MCF 10A (cell line): ENCODE data around the gene PABPN1. TPM values are rescaled to one million over a fixed set of nuclear protein-coding genes. Genes with fewer than 3 reads are reported as not detected.
A peak's percentile ranks its signal among the peaks of the same experiment; 100 is the strongest.

Experiments used
- BruUV-seq: library from RNA; stranded (reverse); fragments of 400-500 nt; replicated peaks from 2 replicates; lab custom pipeline; 2021; lab: Mats Ljungman, UMichigan
- CTCF ChIA-PET: fragments of 300-600 bp; sonication (Branson Sonifier 250); formaldehyde crosslinking; extraction: SDS; loops from one replicate; lab custom pipeline; 2021; ENCODE audit warnings: antibody characterized with exemption, inconsistent platforms; lab: Yijun Ruan, JAX
- POLR2A ChIA-PET: fragments of 300-600, 350-650 bp; sonication (Branson Sonifier 250); formaldehyde crosslinking; extraction: SDS; loops from one replicate; lab custom pipeline; 2020; ENCODE audit warnings: antibody characterized with exemption, inconsistent platforms; lab: Yijun Ruan, JAX
- DNase-seq: peaks from one replicate; pipeline ENCODE4 v3.0.0-alpha.2; 2018; ENCODE audit not compliant: unreplicated experiment
- H3K27ac Mint-ChIP-seq: one replicate; pipeline ENCODE4 v1.8.0; 2022; ENCODE audit warnings: mild to moderate bottlenecking, low read depth, mixed read lengths; ENCODE audit not compliant: unreplicated experiment
- H3K27me3 Mint-ChIP-seq: one replicate; pipeline ENCODE4 v1.8.0; 2022; ENCODE audit warnings: mixed read lengths; ENCODE audit not compliant: insufficient read depth, unreplicated experiment
- H3K36me3 Mint-ChIP-seq: one replicate; pipeline ENCODE4 v1.8.0; 2022; ENCODE audit warnings: mild to moderate bottlenecking, moderate library complexity, mixed read lengths; ENCODE audit not compliant: insufficient read depth, unreplicated experiment
- H3K4me1 Mint-ChIP-seq: one replicate; pipeline ENCODE4 v1.8.0; 2022; ENCODE audit warnings: mixed read lengths; ENCODE audit not compliant: insufficient read depth, unreplicated experiment
- H3K4me3 Mint-ChIP-seq: one replicate; pipeline ENCODE4 v1.8.0; 2022; ENCODE audit warnings: mild to moderate bottlenecking, moderate library complexity, mixed read lengths; ENCODE audit not compliant: unreplicated experiment
- H3K9me3 Mint-ChIP-seq: one replicate; pipeline ENCODE4 v1.8.0; 2022; ENCODE audit warnings: mixed read lengths; ENCODE audit not compliant: unreplicated experiment
- CTCF ChIP-seq: fragments of 200-600 bp; IDR thresholded peaks from one replicate; pipeline ENCODE4 v1.8.0; 2022; ENCODE audit warnings: antibody characterized with exemption, mild to moderate bottlenecking; ENCODE audit not compliant: unreplicated experiment
- intact Hi-C: fragments of 100-400 bp; cut with micrococcal nuclease; formaldehyde crosslinking; loops from 2 replicates; pipeline ENCODE4 v1.14.1; 2022
- total RNA-seq: library from RNA; stranded (reverse); gene quantifications from 2 replicates; pipeline ENCODE4 v1.2.3, GENCODE V29; 2022

Gene PABPN1
- total RNA-seq, 1 experiment from 2014 or later: 153 TPM

- Mint-ChIP-seq H3K27me3 (no peaks in the 10 kb centered on the region), H3K4me1 (peaks cover 8% of the 10 kb centered on the region), H3K4me3 (no peak overlapping the region), H3K9me3 (no peaks in the 10 kb centered on the region), H3K27ac (no peak overlapping the region), H3K36me3 (no peaks in the 10 kb centered on the region)
- intact Hi-C loops: no loop called here
- DNase-seq: no peak
- no peak for TF ChIP-seq CTCF
- CTCF ChIA-PET: interaction anchor here (0.7 to 2.0 kb wide), 6 partner anchors 11 to 160 kb away, joined by 3 to 7 read pairs (median 3); no protein-coding TSS in a partner anchor
- POLR2A ChIA-PET: no interaction called here
- no TSS peak for BruUV-seq
Observed at GRCh38 chr14:23281247-23281646, 40.0 kb upstream of the PABPN1 start.

GRCh38 chr14:23284654-23285529 is 36.4 kb upstream of the PABPN1 start:
- BruUV-seq: TSS peak; percentile 35
- Mint-ChIP-seq H3K4me1 (peaks cover 8% of the 10 kb centered on the region), H3K27me3 (no peaks in the 10 kb centered on the region), H3K9me3 (no peaks in the 10 kb centered on the region), H3K4me3 (peak overlapping the region; percentile 97), H3K27ac (peak overlapping the region; percentile 75), H3K36me3 (no peaks in the 10 kb centered on the region)
- no peak for TF ChIP-seq CTCF
- ChIA-PET CTCF (interaction anchor here (0.6 to 2.1 kb wide), 4 partner anchors 15 to 161 kb away, joined by 3 to 14 read pairs (median 7); partner anchors contain the start of gene PPP1R3E), POLR2A (interaction anchor here (0.7 to 4.5 kb wide), 10 partner anchors 10 to 282 kb away, joined by 3 to 60 read pairs (median 10); partner anchors contain the start of genes BCL2L2, PABPN1, PPP1R3E and THTPA)
- intact Hi-C loops: loop anchor here (5.0 kb wide), 1 partner anchor 98 kb away; no protein-coding TSS in a partner anchor
- peak; percentile 28 for DNase-seq

- peak overlapping the region; percentile 75 for H3K27ac Mint-ChIP-seq
- CTCF ChIA-PET: interaction anchor here (0.6 to 2.8 kb wide), 4 partner anchors 10 to 162 kb away, joined by 3 to 27 read pairs (median 12); no protein-coding TSS in a partner anchor
- intact Hi-C loops: loop anchor here (5.0 kb wide), 1 partner anchor 98 kb away; no protein-coding TSS in a partner anchor
- POLR2A ChIA-PET: interaction anchor here (0.7 to 4.5 kb wide), 16 partner anchors 9 to 281 kb away, joined by 3 to 60 read pairs (median 5); partner anchors contain the start of genes ACIN1, BCL2L2, C14orf119 and PABPN1
- BruUV-seq: no TSS peak
- TF ChIP-seq CTCF: no peak
- no peak for DNase-seq
- H3K27me3 Mint-ChIP-seq: no peaks in the 10 kb centered on the region
- no peaks in the 10 kb centered on the region for H3K36me3 Mint-ChIP-seq
- peak overlapping the region; percentile 97 for H3K4me3 Mint-ChIP-seq
- no peaks in the 10 kb centered on the region for H3K9me3 Mint-ChIP-seq
- peaks cover 8% of the 10 kb centered on the region for H3K4me1 Mint-ChIP-seq
Observed at GRCh38 chr14:23285530-23286019, 35.7 kb upstream of the PABPN1 start.
